GM19240 (cell line): ENCODE results near the gene ADCY9.
"Not testable (repeated sequence)": the region's sequence is repeated elsewhere in the genome, so short reads cannot be mapped to it uniquely, and the experiment has no call there.

Experiments used
- DNase-seq: peaks from one replicate; pipeline ENCODE4 v3.0.0; 2011; ENCODE audit warnings: low spot score; ENCODE audit not compliant: insufficient read length

Gene ADCY9

GRCh38 chr16:4071686-4072561 is 44.3 kb downstream of the ADCY9 start:
- no peak for DNase-seq

GRCh38 chr16:4070936-4071335 is 45.3 kb downstream of the ADCY9 start:
- DNase-seq = no peak

- DNase-seq = no peak
These were observed 48.8 kb downstream of the ADCY9 start for GRCh38 chr16:4067262-4068001.

GRCh38 chr16:4064950-4065352 is 51.3 kb downstream of the ADCY9 start:
- no peak for DNase-seq

- DNase-seq = no peak
These were observed 53.9 kb downstream of the ADCY9 start for GRCh38 chr16:4062212-4062802.

GRCh38 chr16:4060823-4061222 is 55.4 kb downstream of the ADCY9 start:
- no peak for DNase-seq

- DNase-seq = no peak
These were observed 56.2 kb downstream of the ADCY9 start for GRCh38 chr16:4060009-4060408.

- DNase-seq = no peak
These were observed 57.9 kb downstream of the ADCY9 start for GRCh38 chr16:4058386-4058785.

- DNase-seq = no peak
These were observed 58.8 kb downstream of the ADCY9 start for GRCh38 chr16:4057439-4057877.

- DNase-seq = no peak
These were observed 59.8 kb downstream of the ADCY9 start for GRCh38 chr16:4056161-4057105.

- no peak for DNase-seq
These were observed 60.5 kb downstream of the ADCY9 start for GRCh38 chr16:4055748-4056147.

- no peak for DNase-seq
These were observed 62.9 kb downstream of the ADCY9 start for GRCh38 chr16:4053301-4053845.

- DNase-seq = no peak
These were observed 63.4 kb downstream of the ADCY9 start for GRCh38 chr16:4052801-4053293.

- DNase-seq = no peak
These were observed 64.1 kb downstream of the ADCY9 start for GRCh38 chr16:4052096-4052495.

- DNase-seq = no peak
These were observed 64.7 kb downstream of the ADCY9 start for GRCh38 chr16:4051591-4051990.

GRCh38 chr16:4049031-4049430 is 67.2 kb downstream of the ADCY9 start:
- DNase-seq = no peak

- no peak for DNase-seq
These were observed 67.8 kb downstream of the ADCY9 start for GRCh38 chr16:4048481-4048880.

- DNase-seq = no peak
These were observed 70.0 kb downstream of the ADCY9 start for GRCh38 chr16:4046221-4046620.

- DNase-seq = not testable (repeated sequence)
These were observed 70.7 kb downstream of the ADCY9 start for GRCh38 chr16:4045561-4045960.

- no peak for DNase-seq
These were observed 73.7 kb downstream of the ADCY9 start for GRCh38 chr16:4042581-4042980.

GRCh38 chr16:4038448-4038847 is 77.8 kb downstream of the ADCY9 start:
- DNase-seq = no peak
